ENCODE results near the gene CACNA2D1. TPM values are rescaled to one million over a fixed set of nuclear protein-coding genes. Genes with fewer than 3 reads are reported as not detected.

CACNA2D1 gene
- total RNA-seq, 1 donor from 2014 or later = not detected

- Mint-ChIP-seq H3K9me3 (peaks cover 4% of the 10 kb centered on the region), H3K27ac (no peak overlapping the region), H3K27me3 (no peaks in the 10 kb centered on the region), H3K4me1 (no peaks in the 10 kb centered on the region), H3K4me3 (no peak overlapping the region), H3K36me3 (ENCODE audit: low read depth) (no peaks in the 10 kb centered on the region)
- CTCF ChIA-PET = no interaction called here
- DNase-seq = no peak
- no peak for ATAC-seq (ENCODE audit: low read depth)
- intact Hi-C loops (cut with micrococcal nuclease) = no loop called here
- POLR2A ChIA-PET = no interaction called here
- no peak for TF ChIP-seq CTCF (IDR thresholded peaks at IDR 0.05)
These were observed 363.2 kb downstream of the CACNA2D1 start for GRCh38 chr7:82080254-82080927.

- H3K4me1 Mint-ChIP-seq = no peaks in the 10 kb centered on the region
- ChIA-PET POLR2A (no interaction called here), CTCF (no interaction called here)
- DNase-seq = no peak
- TF ChIP-seq CTCF (IDR thresholded peaks at IDR 0.05) = no peak
- intact Hi-C loops (cut with micrococcal nuclease) = no loop called here
- ATAC-seq (ENCODE audit: low read depth) = no peak
- peaks cover 4% of the 10 kb centered on the region for H3K9me3 Mint-ChIP-seq
- no peaks in the 10 kb centered on the region for H3K27me3 Mint-ChIP-seq
- H3K36me3 Mint-ChIP-seq (ENCODE audit: low read depth) = no peaks in the 10 kb centered on the region
- H3K27ac Mint-ChIP-seq = no peak overlapping the region
- H3K4me3 Mint-ChIP-seq = no peak overlapping the region
These were observed 364.1 kb downstream of the CACNA2D1 start for GRCh38 chr7:82079527-82079926.

- H3K27ac Mint-ChIP-seq = no peak overlapping the region
- H3K4me1 Mint-ChIP-seq = no peaks in the 10 kb centered on the region
- H3K9me3 Mint-ChIP-seq = peaks cover 4% of the 10 kb centered on the region
- POLR2A ChIA-PET = no interaction called here
- H3K27me3 Mint-ChIP-seq = no peaks in the 10 kb centered on the region
- CTCF ChIA-PET = no interaction called here
- intact Hi-C loops (cut with micrococcal nuclease) = no loop called here
- no peaks in the 10 kb centered on the region for H3K36me3 Mint-ChIP-seq (ENCODE audit: low read depth)
- DNase-seq = no peak
- no peak for TF ChIP-seq CTCF (IDR thresholded peaks at IDR 0.05)
- ATAC-seq (ENCODE audit: low read depth) = no peak
- H3K4me3 Mint-ChIP-seq = no peak overlapping the region
These were observed 364.8 kb downstream of the CACNA2D1 start for GRCh38 chr7:82078807-82079206.

GRCh38 chr7:82071468-82071867, 372.1 kb downstream of the CACNA2D1 start:
- POLR2A ChIA-PET = no interaction called here
- no peaks in the 10 kb centered on the region for H3K36me3 Mint-ChIP-seq (ENCODE audit: low read depth)
- no peak for TF ChIP-seq CTCF (IDR thresholded peaks at IDR 0.05)
- no peak overlapping the region for H3K4me3 Mint-ChIP-seq
- CTCF ChIA-PET = no interaction called here
- intact Hi-C loops (cut with micrococcal nuclease) = no loop called here
- no peaks in the 10 kb centered on the region for H3K4me1 Mint-ChIP-seq
- H3K9me3 Mint-ChIP-seq = no peaks in the 10 kb centered on the region
- DNase-seq = no peak
- no peak for ATAC-seq (ENCODE audit: low read depth)
- no peaks in the 10 kb centered on the region for H3K27me3 Mint-ChIP-seq
- no peak overlapping the region for H3K27ac Mint-ChIP-seq

GRCh38 chr7:82067628-82068264, 375.8 kb downstream of the CACNA2D1 start:
- POLR2A ChIA-PET = no interaction called here
- DNase-seq (no peak), ATAC-seq (ENCODE audit: low read depth) (no peak)
- CTCF ChIA-PET = no interaction called here
- intact Hi-C loops (cut with micrococcal nuclease) = no loop called here
- no peaks in the 10 kb centered on the region for H3K27me3 Mint-ChIP-seq
- no peak overlapping the region for H3K4me3 Mint-ChIP-seq
- no peak for TF ChIP-seq CTCF (IDR thresholded peaks at IDR 0.05)
- H3K9me3 Mint-ChIP-seq = no peaks in the 10 kb centered on the region
- no peak overlapping the region for H3K27ac Mint-ChIP-seq
- no peaks in the 10 kb centered on the region for H3K36me3 Mint-ChIP-seq (ENCODE audit: low read depth)
- H3K4me1 Mint-ChIP-seq = no peaks in the 10 kb centered on the region
